Karpas-422 (cell line): ENCODE data around the gene VAMP1. TPM values are rescaled to one million over a fixed set of nuclear protein-coding genes. Genes with fewer than 3 reads are reported as not detected.
"Not testable (repeated sequence)": the region's sequence is repeated elsewhere in the genome, so short reads cannot be mapped to it uniquely, and the experiment has no call there.

ENCODE experiments used
- DNase-seq: peaks from one replicate; pipeline ENCODE4 v3.0.0-alpha.2; 2015
- H2AFZ ChIP-seq: fragments of 200-600 bp; sonication (generic); 2 replicates; pipeline ENCODE4 v1.6.1; 2014; ENCODE audit warnings: antibody characterized with exemption, low read length, mixed read lengths
- H3K27ac ChIP-seq: fragments of 200-600 bp; sonication (generic); 2 replicates; pipeline ENCODE4 v1.5.1; 2014; ENCODE audit warnings: mild to moderate bottlenecking, low read length, moderate library complexity
- H3K27me3 ChIP-seq: fragments of 200-600 bp; sonication (generic); 2 replicates; pipeline ENCODE4 v1.6.1; 2014; ENCODE audit warnings: low read length, mixed read lengths
- H3K36me3 ChIP-seq: fragments of 200-600 bp; sonication (generic); 2 replicates; pipeline ENCODE4 v1.6.1; 2014; ENCODE audit warnings: low read length, mixed read lengths; ENCODE audit not compliant: insufficient read depth
- H3K4me1 ChIP-seq: fragments of 200-600 bp; sonication (generic); 2 replicates; pipeline ENCODE4 v1.6.1; 2014; ENCODE audit warnings: mild to moderate bottlenecking, low read length, mixed read lengths
- H3K4me2 ChIP-seq: fragments of 200-600 bp; sonication (generic); 2 replicates; pipeline ENCODE4 v1.6.1; 2014; ENCODE audit warnings: low read length, low read depth, mild to moderate bottlenecking; ENCODE audit not compliant: poor library complexity, severe bottlenecking
- H3K4me3 ChIP-seq: fragments of 200-600 bp; sonication (generic); 2 replicates; pipeline ENCODE4 v1.5.1; 2014; ENCODE audit warnings: mild to moderate bottlenecking, antibody characterized with exemption, low read length, mixed read lengths
- H3K79me2 ChIP-seq: fragments of 200-600 bp; sonication (generic); 2 replicates; pipeline ENCODE4 v1.6.1; 2014; ENCODE audit warnings: mild to moderate bottlenecking, low read length, mixed read lengths
- H3K9ac ChIP-seq: fragments of 200-600 bp; sonication (generic); 2 replicates; pipeline ENCODE4 v1.6.0; 2014; ENCODE audit warnings: low read length
- H3K9me2 ChIP-seq: fragments of 200-600 bp; sonication (generic), shearing (Covaris generic); replicated peaks from 2 replicates; pipeline ENCODE4 v1.6.0; 2014; ENCODE audit warnings: mild to moderate bottlenecking, low read length, moderate library complexity; ENCODE audit not compliant: insufficient read depth
- H3K9me3 ChIP-seq: fragments of 300-700, 200-600 bp; sonication (generic); 2 replicates; pipeline ENCODE4 v1.6.1; 2014; ENCODE audit warnings: low read length, mixed read lengths
- H4K20me1 ChIP-seq: fragments of 200-600 bp; sonication (generic); 2 replicates; pipeline ENCODE4 v1.6.1; 2014; ENCODE audit warnings: mild to moderate bottlenecking, antibody characterized with exemption, low read length, low read depth; ENCODE audit not compliant: insufficient read depth
- total RNA-seq: library from RNA; depleted of rRNA; stranded (reverse); fragments of >200 nt; shearing (Covaris generic); gene quantifications from 2 replicates; pipeline ENCODE4 v1.2.3, GENCODE V29; 2014; ENCODE audit warnings: low replicate concordance; rRNA removed

The VAMP1 gene
- total RNA-seq: 528 and 555 TPM in 2 replicates

GRCh38 chr12:6470375-6471163 lies at the start of gene VAMP1:
Gene VAMP1, minus strand, starts transcription at chr12:6470677. Its CDS starts 146 bp downstream, at chr12:6470531.
- Histone ChIP-seq H3K4me2 (peak within 1 kb of the TSS; percentile 77), H3K9ac (peak within 1 kb of the TSS; percentile 97)

GRCh38 chr12:6520186-6520585 lies 49.7 kb upstream of the VAMP1 start:
- no peaks in the 10 kb centered on the region for H3K9me2 ChIP-seq
- no peaks in the 10 kb centered on the region for H3K4me1 ChIP-seq
- no peak overlapping the region for H3K4me2 ChIP-seq
- no peak overlapping the region for H3K9ac ChIP-seq
- no peaks in the 10 kb centered on the region for H3K9me3 ChIP-seq
- H3K4me3 ChIP-seq: no peak overlapping the region
- H2AFZ ChIP-seq: no peak overlapping the region
- peaks cover 69% of the 10 kb centered on the region for H3K36me3 ChIP-seq
- H3K79me2 ChIP-seq: 0 out of 2 replicates have a peak, but pooled peaks cover 4% of the 10 kb centered on the region
- H3K27me3 ChIP-seq: no peaks in the 10 kb centered on the region
- no peak for DNase-seq
- H3K27ac ChIP-seq: no peak overlapping the region
- H4K20me1 ChIP-seq: no peaks in the 10 kb centered on the region

More at GRCh38 chr12:6470375-6471163, at the start of gene VAMP1:
- Histone ChIP-seq H3K79me2 (peaks cover 44% of the 10 kb centered on the region), H3K27ac (peak within 1 kb of the TSS; percentile 95), H3K9me3 (no peaks in the 10 kb centered on the region), H3K27me3 (no peaks in the 10 kb centered on the region), H2AFZ (peak within 1 kb of the TSS; percentile 85; the same call in 1 of the 2 replicates), H3K9me2 (no peaks in the 10 kb centered on the region), H3K36me3 (peaks cover 44% of the 10 kb centered on the region), H3K4me1 (peaks cover 48% of the 10 kb centered on the region), H4K20me1 (peaks cover 32% of the 10 kb centered on the region), H3K4me3 (peak within 1 kb of the TSS; percentile 94)
- peak; percentile 98 for DNase-seq

GRCh38 chr12:6508087-6508486 lies 37.6 kb upstream of the VAMP1 start:
- peaks cover 49% of the 10 kb centered on the region for H3K36me3 ChIP-seq
- H3K4me2 ChIP-seq: no peak overlapping the region
- H3K9ac ChIP-seq: no peak overlapping the region
- H4K20me1 ChIP-seq: no peaks in the 10 kb centered on the region
- no peak overlapping the region for H3K27ac ChIP-seq
- H2AFZ ChIP-seq: no peak overlapping the region
- no peak for DNase-seq
- H3K27me3 ChIP-seq: no peaks in the 10 kb centered on the region
- peaks cover 49% of the 10 kb centered on the region for H3K79me2 ChIP-seq
- no peaks in the 10 kb centered on the region for H3K9me2 ChIP-seq
- H3K4me3 ChIP-seq: no peak overlapping the region
- no peaks in the 10 kb centered on the region for H3K9me3 ChIP-seq
- no peaks in the 10 kb centered on the region for H3K4me1 ChIP-seq

DNA sequence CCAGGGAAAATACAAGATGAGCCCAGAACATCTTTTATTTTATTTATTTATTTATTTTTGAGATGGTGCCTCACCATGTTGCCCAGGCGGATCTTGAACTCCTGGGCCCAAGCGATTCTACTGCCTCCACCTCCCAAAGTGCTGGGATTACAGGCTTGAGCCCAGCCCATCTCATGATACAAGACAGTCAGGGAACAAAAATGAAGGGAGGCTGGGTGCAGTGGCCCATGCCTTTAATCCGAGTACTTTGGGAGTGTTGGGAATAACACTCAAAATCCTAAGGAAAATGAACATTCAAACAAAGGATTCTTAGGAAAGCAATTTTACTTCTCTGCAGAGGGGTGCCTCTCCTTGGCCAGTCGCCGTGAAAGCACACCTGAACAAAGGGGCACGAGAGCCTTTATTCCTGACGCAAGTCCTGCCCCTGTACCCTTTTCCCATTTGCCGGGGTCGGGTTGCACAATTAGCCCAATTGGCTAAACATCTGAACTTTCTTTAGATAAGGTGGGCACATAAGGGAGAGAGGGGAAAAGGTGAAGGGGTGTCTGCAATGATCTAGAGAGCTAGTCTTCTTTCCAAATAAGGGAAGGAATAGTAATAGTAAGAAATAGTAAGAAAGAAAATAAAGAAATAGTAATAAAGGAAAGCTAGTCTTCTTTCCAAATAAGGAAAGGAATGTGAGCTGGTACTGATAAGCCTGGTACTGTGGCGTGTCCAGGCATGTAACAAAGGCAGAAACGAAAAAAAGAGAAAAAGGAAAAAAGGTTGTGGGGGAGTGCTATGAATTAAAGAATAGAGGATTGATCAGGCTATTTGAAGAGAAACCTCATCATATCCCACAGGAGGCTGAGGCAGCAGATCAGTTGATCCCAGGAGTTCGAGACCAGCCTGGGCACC lies 36.9 kb upstream of the VAMP1 start:
- Histone ChIP-seq H2AFZ (no peak overlapping the region), H3K9me2 (no peaks in the 10 kb centered on the region), H3K4me2 (no peak overlapping the region), H3K9ac (no peak overlapping the region), H3K27ac (no peak overlapping the region), H4K20me1 (no peaks in the 10 kb centered on the region), H3K36me3 (peaks cover 44% of the 10 kb centered on the region), H3K4me3 (no peak overlapping the region), H3K9me3 (no peaks in the 10 kb centered on the region), H3K27me3 (no peaks in the 10 kb centered on the region), H3K4me1 (no peaks in the 10 kb centered on the region), H3K79me2 (peaks cover 52% of the 10 kb centered on the region)
- DNase-seq: no peak

DNA sequence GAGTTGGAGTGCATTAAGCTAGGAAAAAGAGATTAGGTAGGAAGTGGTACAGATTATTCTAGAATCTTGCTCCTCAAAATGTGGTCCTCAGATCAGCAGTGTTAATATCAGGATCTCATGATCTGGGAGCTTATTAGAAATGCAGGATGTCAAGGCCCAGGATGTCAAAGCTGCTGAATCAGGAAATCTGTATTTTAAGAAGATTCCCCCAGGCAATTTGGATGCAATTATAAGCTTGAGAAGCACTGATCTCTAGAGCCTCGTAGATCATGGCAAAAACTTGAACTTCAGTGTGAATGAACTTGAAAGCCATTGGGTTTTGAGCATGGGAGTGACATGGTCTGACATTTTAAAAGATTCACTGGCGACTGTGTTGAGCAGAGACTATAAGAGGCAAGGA lies 30.0 kb upstream of the VAMP1 start:
- H3K79me2 ChIP-seq: peaks cover 65% of the 10 kb centered on the region
- H2AFZ ChIP-seq: no peak overlapping the region
- H3K4me1 ChIP-seq: peaks cover 13% of the 10 kb centered on the region
- H3K9ac ChIP-seq: 0 out of 2 replicates have a peak overlapping the region, but pooled peaks have one; percentile 24
- no peak overlapping the region; the same call in 1 of the 2 replicates for H3K27ac ChIP-seq
- no peaks in the 10 kb centered on the region for H3K27me3 ChIP-seq
- no peak overlapping the region for H3K4me2 ChIP-seq
- peaks cover 55% of the 10 kb centered on the region for H3K36me3 ChIP-seq
- no peak for DNase-seq
- H4K20me1 ChIP-seq: no peaks in the 10 kb centered on the region
- no peak overlapping the region for H3K4me3 ChIP-seq
- H3K9me3 ChIP-seq: no peaks in the 10 kb centered on the region
- no peaks in the 10 kb centered on the region for H3K9me2 ChIP-seq

DNA sequence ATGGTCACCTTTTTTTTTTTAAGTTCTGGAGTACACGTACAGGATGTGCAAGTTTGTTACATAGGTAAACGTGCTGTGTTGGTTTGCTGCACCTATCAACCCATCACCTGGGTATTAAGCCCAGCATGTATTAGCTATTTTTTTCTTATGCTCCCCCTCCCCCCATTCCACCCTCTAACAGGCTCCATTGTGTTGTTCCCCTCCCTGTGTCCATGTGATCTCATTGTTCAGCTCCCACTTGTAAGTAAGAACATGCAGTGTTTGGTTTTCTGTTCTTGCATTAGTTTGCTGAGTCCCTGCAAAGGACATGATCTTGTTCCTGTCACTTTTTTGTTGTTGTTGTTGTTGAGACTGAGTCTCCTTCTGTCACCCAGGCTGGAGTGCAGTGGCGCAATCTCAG lies 26.8 kb upstream of the VAMP1 start:
- not testable (repeated sequence) for H3K9ac ChIP-seq, H2AFZ ChIP-seq, H3K9me2 ChIP-seq, H3K9me3 ChIP-seq, H3K4me2 ChIP-seq, H3K4me3 ChIP-seq, DNase-seq, H3K27me3 ChIP-seq, H4K20me1 ChIP-seq
- Histone ChIP-seq H3K79me2 (peaks cover 58% of the 10 kb centered on the region), H3K27ac (peak overlapping the region; percentile 98; the same call in 1 of the 2 replicates), H3K4me1 (peaks cover 33% of the 10 kb centered on the region), H3K36me3 (peaks cover 49% of the 10 kb centered on the region)

GRCh38 chr12:6494968-6495367 lies 24.5 kb upstream of the VAMP1 start:
- peak overlapping the region; percentile 94 for H3K9ac ChIP-seq
- H4K20me1 ChIP-seq: no peaks in the 10 kb centered on the region
- H3K9me3 ChIP-seq: no peaks in the 10 kb centered on the region
- H3K79me2 ChIP-seq: peaks cover 45% of the 10 kb centered on the region
- no peaks in the 10 kb centered on the region for H3K9me2 ChIP-seq
- H2AFZ ChIP-seq: no peak overlapping the region
- H3K27ac ChIP-seq: peak overlapping the region; percentile 98
- H3K4me2 ChIP-seq: peak overlapping the region; percentile 90
- peak overlapping the region; percentile 93 for H3K4me3 ChIP-seq
- DNase-seq: peak; percentile 82
- peaks cover 39% of the 10 kb centered on the region for H3K4me1 ChIP-seq
- H3K36me3 ChIP-seq: peaks cover 39% of the 10 kb centered on the region
- H3K27me3 ChIP-seq: no peaks in the 10 kb centered on the region

GRCh38 chr12:6494258-6494743 lies 23.8 kb upstream of the VAMP1 start:
- Histone ChIP-seq H3K27ac (peak overlapping the region; percentile 98), H3K4me3 (peak overlapping the region; percentile 93), H3K4me1 (peaks cover 39% of the 10 kb centered on the region), H3K4me2 (peak overlapping the region; percentile 90), H4K20me1 (no peaks in the 10 kb centered on the region), H3K9ac (peak overlapping the region; percentile 94), H3K79me2 (peaks cover 39% of the 10 kb centered on the region), H2AFZ (no peak overlapping the region), H3K9me2 (no peaks in the 10 kb centered on the region), H3K36me3 (peaks cover 39% of the 10 kb centered on the region), H3K27me3 (no peaks in the 10 kb centered on the region), H3K9me3 (no peaks in the 10 kb centered on the region)
- DNase-seq: peak; percentile 95
